ENCODE results near the gene SCYGR4.
"Not testable (repeated sequence)": the region's sequence is repeated elsewhere in the genome, so short reads cannot be mapped to it uniquely, and the experiment has no call there.

Gene SCYGR4

GRCh38 chr2:227617316-227618230, at the start of gene SCYGR4:
TSS of gene SCYGR4 (plus strand) at chr2:227617498. CDS start at chr2:227617498, 0 bp downstream.
- DNase-seq (ENCODE audit: low spot score), result no peak

- no peak for DNase-seq (ENCODE audit: low spot score)
Observed at GRCh38 chr2:227568852-227569169, 48.5 kb upstream of the SCYGR4 start.

GRCh38 chr2:227570615-227571014, 46.7 kb upstream of the SCYGR4 start:
- DNase-seq (ENCODE audit: low spot score), result no peak

- no peak for DNase-seq (ENCODE audit: low spot score)
Observed at GRCh38 chr2:227576110-227576509, 41.2 kb upstream of the SCYGR4 start.

- DNase-seq (ENCODE audit: low spot score), result no peak
Observed at GRCh38 chr2:227576812-227577211, 40.5 kb upstream of the SCYGR4 start.

- no peak for DNase-seq (ENCODE audit: low spot score)
Observed at GRCh38 chr2:227577555-227577954, 39.7 kb upstream of the SCYGR4 start.

- no peak for DNase-seq (ENCODE audit: low spot score)
Observed at GRCh38 chr2:227578642-227579041, 38.7 kb upstream of the SCYGR4 start.

- no peak for DNase-seq (ENCODE audit: low spot score)
Observed at GRCh38 chr2:227579791-227580190, 37.5 kb upstream of the SCYGR4 start.

- DNase-seq (ENCODE audit: low spot score), result no peak
Observed at GRCh38 chr2:227582369-227582768, 34.9 kb upstream of the SCYGR4 start.

GRCh38 chr2:227592694-227593387, 24.5 kb upstream of the SCYGR4 start:
- no peak for DNase-seq (ENCODE audit: low spot score)

GRCh38 chr2:227595797-227596196, 21.5 kb upstream of the SCYGR4 start:
- DNase-seq (ENCODE audit: low spot score), result no peak

- DNase-seq (ENCODE audit: low spot score), result no peak
Observed at GRCh38 chr2:227597036-227597435, 20.3 kb upstream of the SCYGR4 start.

GRCh38 chr2:227597998-227598397, 19.3 kb upstream of the SCYGR4 start:
- no peak for DNase-seq (ENCODE audit: low spot score)

GRCh38 chr2:227598835-227599503, 18.3 kb upstream of the SCYGR4 start, which contains the start of gene SCYGR2:
TSS of gene SCYGR2 (plus strand) at chr2:227598893. CDS start at chr2:227598893, 0 bp downstream.
- DNase-seq (ENCODE audit: low spot score), result not testable (repeated sequence)

- DNase-seq (ENCODE audit: low spot score), result no peak
Observed at GRCh38 chr2:227602358-227602757, 14.9 kb upstream of the SCYGR4 start.

- DNase-seq (ENCODE audit: low spot score), result no peak
Observed at GRCh38 chr2:227606476-227606875, 10.8 kb upstream of the SCYGR4 start.

GRCh38 chr2:227607941-227608340, 9.4 kb upstream of the SCYGR4 start:
- no peak for DNase-seq (ENCODE audit: low spot score)

GRCh38 chr2:227608561-227609338, 8.5 kb upstream of the SCYGR4 start:
- DNase-seq (ENCODE audit: low spot score), result no peak

- DNase-seq (ENCODE audit: low spot score), result no peak
Observed at GRCh38 chr2:227610123-227610522, 7.2 kb upstream of the SCYGR4 start.

GRCh38 chr2:227612546-227613271, 4.6 kb upstream of the SCYGR4 start:
- no peak for DNase-seq (ENCODE audit: low spot score)

GRCh38 chr2:227613272-227613660, 4.0 kb upstream of the SCYGR4 start:
- no peak for DNase-seq (ENCODE audit: low spot score)

All from AG20443 (cell line).